ENCODE results near the gene PAPOLB.
A peak's percentile ranks its signal among the peaks of the same experiment; 100 is the strongest.
"Not testable (repeated sequence)": the region's sequence is repeated elsewhere in the genome, so short reads cannot be mapped to it uniquely, and the experiment has no call there.

The PAPOLB gene

GRCh38 chr7:4861673-4862072 lies at the start of gene PAPOLB:
Gene PAPOLB (minus strand): TSS chr7:4862030. CDS start chr7:4861810, 220 bp downstream.
- peak; percentile 44 for DNase-seq

GRCh38 chr7:4911111-4911828 lies 49.4 kb upstream of the PAPOLB start:
- DNase-seq, result no peak

- DNase-seq, result no peak
Observed at GRCh38 chr7:4906682-4907081, 44.9 kb upstream of the PAPOLB start.

- no peak for DNase-seq
Observed at GRCh38 chr7:4905171-4905570, 43.3 kb upstream of the PAPOLB start.

- no peak for DNase-seq
Observed at GRCh38 chr7:4904346-4904745, 42.5 kb upstream of the PAPOLB start.

- no peak for DNase-seq
Observed at GRCh38 chr7:4895766-4896165, 33.9 kb upstream of the PAPOLB start.

GRCh38 chr7:4894482-4894881 lies 32.7 kb upstream of the PAPOLB start:
- DNase-seq, result no peak

- DNase-seq, result no peak
Observed at GRCh38 chr7:4893929-4894475, 32.2 kb upstream of the PAPOLB start.

- not testable (repeated sequence) for DNase-seq
Observed at GRCh38 chr7:4893188-4893587, 31.4 kb upstream of the PAPOLB start.

- not testable (repeated sequence) for DNase-seq
Observed at GRCh38 chr7:4891522-4891921, 29.7 kb upstream of the PAPOLB start.

GRCh38 chr7:4889682-4890081 lies 27.9 kb upstream of the PAPOLB start:
- no peak for DNase-seq

GRCh38 chr7:4888161-4888560 lies 26.3 kb upstream of the PAPOLB start:
- no peak for DNase-seq

GRCh38 chr7:4886671-4887070 lies 24.8 kb upstream of the PAPOLB start:
- DNase-seq, result no peak

GRCh38 chr7:4885317-4885807 lies 23.5 kb upstream of the PAPOLB start:
- DNase-seq, result no peak

- DNase-seq, result no peak
Observed at GRCh38 chr7:4884164-4884563, 22.3 kb upstream of the PAPOLB start.

- peak; percentile 87 for DNase-seq
Observed at GRCh38 chr7:4883372-4884144, 21.7 kb upstream of the PAPOLB start, which contains the start of gene RADIL. Gene RADIL (minus strand): TSS chr7:4883716. CDS start chr7:4878139, 5,577 bp downstream.

GRCh38 chr7:4883033-4883371 lies 21.2 kb upstream of the PAPOLB start:
- no peak for DNase-seq

GRCh38 chr7:4882169-4883032 lies 20.6 kb upstream of the PAPOLB start:
- no peak for DNase-seq

- no peak for DNase-seq
Observed at GRCh38 chr7:4880218-4880617, 18.4 kb upstream of the PAPOLB start.

GRCh38 chr7:4879396-4880081 lies 17.7 kb upstream of the PAPOLB start:
- no peak for DNase-seq

- no peak for DNase-seq
Observed at GRCh38 chr7:4878336-4879335, 16.8 kb upstream of the PAPOLB start.
